Epithelial cell of prostate (primary cell): ENCODE results near the gene AMH.

Source experiments
- DNase-seq: peaks from one replicate; pipeline ENCODE4 v3.0.0-alpha.2; 2011; ENCODE audit warnings: low read depth, low spot score
- H3K27ac ChIP-seq: fragments of 450-650 bp; 2 replicates; pipeline ENCODE4 v1.5.1; 2017; ENCODE audit warnings: mild to moderate bottlenecking

Gene AMH

DNA sequence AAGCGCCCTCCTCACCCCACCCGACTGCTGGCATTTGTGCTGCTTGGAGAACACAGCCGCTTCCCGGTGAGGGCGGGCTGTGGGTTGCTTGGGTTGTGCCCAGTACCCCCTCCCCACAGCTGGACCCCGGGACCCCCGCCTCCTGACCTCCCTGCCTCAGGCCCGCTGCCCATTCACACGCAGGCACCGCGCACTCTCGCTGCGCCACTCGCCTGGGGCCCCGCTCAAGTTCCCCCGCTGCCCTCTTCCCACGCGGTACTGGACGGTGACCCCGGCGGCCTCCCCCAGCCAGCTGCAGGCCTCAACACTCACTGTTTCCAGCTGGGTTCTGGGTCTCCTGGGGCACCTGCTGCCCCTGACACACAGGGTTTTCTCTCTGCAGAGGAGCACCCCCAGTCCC, 29.4 kb upstream of the AMH start:
- no peak for DNase-seq
- no peak overlapping the region for H3K27ac ChIP-seq

DNA sequence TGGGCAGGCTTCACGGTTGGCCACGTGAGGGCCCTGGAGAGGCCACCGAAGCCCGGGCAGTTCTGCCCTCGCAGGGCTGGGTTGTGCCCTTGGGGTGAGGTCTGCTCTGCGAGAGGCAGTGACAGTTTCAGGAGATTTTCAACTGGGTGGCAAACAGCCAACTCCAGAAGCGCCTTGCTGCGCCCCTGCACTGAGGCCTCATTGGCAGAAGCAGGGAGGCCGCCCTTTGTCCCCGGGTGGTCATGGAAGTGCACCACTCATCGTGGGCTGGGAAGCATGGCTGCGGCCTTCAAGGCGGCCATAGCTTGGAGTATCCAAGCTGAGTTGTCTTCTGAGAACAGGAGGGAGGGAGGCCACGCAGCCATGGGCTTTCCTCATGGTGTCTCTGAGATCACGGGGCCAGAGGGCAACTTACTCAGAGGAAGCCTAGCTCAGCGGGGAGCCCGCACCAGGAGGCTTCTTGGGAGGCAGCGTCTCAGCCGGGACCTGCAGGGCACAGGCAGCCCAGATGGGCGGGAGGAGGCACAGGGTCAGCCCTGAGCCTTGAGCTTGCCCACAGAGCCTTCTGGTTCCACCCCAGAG, 27.8 kb upstream of the AMH start:
- H3K27ac ChIP-seq, result no peak overlapping the region
- no peak for DNase-seq

- no peak for DNase-seq
- no peak overlapping the region for H3K27ac ChIP-seq
These were observed 27.2 kb upstream of the AMH start for GRCh38 chr19:2221918-2222317.

DNA sequence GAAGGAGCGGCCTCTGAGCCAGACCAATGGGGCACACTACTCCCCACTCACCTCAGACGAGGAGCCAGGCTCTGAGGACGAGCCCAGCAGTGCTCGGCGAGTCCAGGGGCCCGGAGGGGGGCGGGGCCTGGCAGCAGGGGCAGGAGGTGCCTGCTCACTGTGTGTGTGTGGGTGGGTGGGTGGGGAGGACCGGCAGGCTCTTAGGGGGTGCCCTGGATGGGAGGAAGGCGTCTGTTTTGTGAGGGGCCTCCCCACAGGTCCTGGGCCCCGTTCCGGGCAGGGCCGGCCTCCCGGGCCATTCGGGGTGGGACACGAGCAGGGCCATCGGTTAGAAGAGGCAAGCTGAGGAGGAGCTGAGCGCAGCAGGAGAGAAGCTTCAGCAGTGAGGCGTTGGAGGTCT, 25.7 kb upstream of the AMH start:
- H3K27ac ChIP-seq, result no peak overlapping the region

DNA sequence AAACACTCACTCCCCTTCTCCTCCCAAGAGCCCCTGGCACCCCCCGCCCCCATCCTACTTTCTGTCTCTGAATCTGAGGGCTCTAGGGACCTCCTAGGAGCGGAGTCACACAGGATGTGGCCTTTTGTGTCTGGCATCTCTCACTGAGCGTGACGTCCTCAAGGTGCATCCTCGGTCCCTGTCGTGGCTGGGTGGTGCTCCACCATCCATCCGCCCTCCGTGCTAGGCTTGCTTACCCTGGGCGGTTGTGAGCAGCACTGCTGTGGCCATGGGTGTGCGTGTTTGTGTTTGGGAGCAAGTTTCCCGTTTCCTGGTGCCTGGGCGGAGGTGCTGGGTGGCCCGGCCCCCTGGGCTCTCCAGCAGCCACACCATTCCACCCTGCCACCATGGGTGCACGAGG, 25.2 kb upstream of the AMH start:
- DNase-seq, result no peak
- no peak overlapping the region for H3K27ac ChIP-seq

More for the DNA sequence above, 25.7 kb upstream of the AMH start:
- DNase-seq, result no peak

DNA sequence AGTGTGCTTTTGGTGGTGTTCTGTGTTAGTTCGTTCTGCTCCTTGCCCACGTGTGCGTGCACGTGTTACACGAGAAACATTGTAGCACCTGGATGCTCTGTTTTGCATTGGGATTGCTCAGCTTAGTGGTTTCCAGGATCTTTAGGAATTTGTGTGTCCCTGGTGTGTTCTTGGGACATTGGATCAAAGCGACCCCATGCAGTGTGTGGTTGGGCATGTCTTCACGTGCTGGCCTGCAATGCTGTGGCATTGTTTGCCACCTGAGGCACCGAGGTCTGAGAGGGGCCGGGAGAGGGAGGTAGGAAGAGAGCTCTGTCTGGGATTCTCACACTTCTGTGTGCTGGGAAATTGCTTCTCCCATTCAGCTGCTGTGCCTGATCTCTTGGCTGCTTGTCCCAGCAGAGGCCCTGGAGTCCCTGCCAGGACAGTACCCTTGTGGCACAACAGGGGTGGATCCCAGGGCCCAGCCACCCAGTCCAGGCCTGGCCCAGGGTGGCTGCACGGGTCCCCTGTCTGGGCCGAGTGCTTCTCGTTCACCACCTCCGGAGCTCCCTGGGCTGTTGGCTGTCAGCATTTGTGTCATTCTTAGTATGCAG, 24.3 kb upstream of the AMH start:
- DNase-seq, result no peak
- H3K27ac ChIP-seq, result no peak overlapping the region

GRCh38 chr19:2225415-2226050, 23.6 kb upstream of the AMH start:
- H3K27ac ChIP-seq, result no peak overlapping the region
- DNase-seq, result no peak

DNA sequence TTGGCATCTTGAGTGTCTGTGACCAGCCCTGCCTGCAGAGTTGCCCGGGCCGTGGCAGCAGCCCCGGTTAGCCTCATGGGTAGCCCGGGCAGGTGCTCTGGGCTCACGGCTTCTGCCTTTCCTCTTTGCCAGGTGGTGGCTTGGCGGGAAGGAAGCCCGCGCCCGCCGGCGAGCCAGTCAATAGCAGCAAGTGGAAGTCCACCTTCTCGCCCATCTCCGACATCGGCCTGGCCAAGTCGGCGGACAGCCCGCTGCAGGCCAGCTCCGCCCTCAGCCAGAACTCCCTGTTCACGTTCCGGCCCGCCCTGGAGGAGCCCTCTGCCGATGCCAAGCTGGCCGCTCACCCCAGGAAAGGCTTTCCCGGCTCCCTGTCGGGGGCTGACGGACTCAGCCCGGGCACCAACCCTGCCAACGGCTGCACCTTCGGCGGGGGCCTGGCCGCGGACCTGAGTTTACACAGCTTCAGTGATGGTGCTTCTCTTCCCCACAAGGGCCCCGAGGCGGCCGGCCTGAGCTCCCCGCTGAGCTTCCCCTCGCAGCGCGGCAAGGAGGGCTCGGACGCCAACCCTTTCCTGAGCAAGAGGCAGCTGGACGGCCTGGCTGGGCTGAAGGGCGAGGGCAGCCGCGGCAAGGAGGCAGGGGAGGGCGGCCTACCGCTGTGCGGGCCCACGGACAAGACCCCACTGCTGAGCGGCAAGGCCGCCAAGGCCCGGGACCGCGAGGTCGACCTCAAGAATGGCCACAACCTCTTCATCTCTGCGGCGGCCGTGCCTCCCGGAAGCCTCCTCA, 22.9 kb upstream of the AMH start:
- no peak for DNase-seq
- H3K27ac ChIP-seq, result no peak overlapping the region

DNA sequence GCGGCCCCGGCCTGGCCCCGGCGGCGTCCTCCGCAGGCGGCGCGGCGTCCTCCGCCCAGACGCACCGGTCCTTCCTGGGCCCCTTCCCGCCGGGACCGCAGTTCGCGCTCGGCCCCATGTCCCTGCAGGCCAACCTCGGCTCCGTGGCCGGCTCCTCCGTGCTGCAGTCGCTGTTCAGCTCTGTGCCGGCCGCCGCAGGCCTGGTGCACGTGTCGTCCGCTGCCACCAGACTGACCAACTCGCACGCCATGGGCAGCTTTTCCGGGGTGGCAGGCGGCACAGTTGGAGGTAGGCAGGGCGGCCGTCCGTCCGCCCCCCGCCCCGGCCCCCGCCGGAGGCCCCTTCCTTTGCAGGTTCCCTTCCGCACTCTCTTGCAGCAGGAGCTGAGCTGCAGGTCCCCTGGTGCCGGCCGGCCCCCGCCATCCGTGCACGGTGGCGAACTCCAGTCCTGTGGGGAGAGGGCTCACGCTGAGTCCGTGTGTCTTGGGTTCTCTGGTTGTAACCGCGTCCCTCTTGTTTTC, 22.2 kb upstream of the AMH start:
- DNase-seq, result no peak
- no peak overlapping the region for H3K27ac ChIP-seq

DNA sequence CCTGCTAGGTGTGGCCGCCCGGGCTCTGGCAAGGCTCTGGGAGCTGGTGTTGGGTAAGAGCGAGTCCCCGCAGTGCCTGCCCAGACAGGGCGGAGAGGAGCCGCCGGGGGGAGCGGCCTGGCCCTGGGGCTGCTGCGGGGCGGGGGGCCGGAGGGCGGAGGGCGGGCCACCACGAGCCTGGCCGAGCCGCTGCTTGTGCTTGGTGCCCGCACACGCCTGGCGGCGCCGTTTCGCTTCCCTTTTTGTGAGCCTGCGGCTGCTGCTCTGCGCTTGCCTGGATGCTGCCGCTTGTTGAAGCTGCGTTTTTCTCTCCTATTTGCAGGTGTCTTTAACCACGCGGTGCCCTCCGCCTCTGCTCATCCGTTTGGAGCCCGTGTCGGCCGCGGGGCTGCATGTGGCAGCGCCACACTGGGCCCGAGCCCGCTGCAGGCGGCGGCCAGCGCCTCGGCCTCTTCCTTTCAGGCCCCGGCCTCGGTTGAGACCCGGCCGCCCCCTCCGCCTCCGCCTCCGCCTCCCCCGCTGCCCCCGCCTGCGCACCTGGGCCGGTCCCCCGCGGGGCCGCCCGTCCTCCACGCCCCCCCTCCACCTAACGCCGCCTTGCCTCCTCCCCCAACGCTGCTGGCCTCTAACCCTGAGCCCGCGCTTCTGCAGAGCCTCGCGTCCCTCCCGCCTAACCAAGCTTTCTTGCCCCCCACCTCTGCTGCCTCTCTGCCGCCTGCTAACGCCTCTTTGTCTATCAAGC, 21.5 kb upstream of the AMH start:
- no peak overlapping the region for H3K27ac ChIP-seq
- DNase-seq, result no peak

GRCh38 chr19:2228157-2229030, 20.7 kb upstream of the AMH start:
- H3K27ac ChIP-seq, result no peak overlapping the region
- DNase-seq, result no peak

- DNase-seq, result no peak
- H3K27ac ChIP-seq, result no peak overlapping the region
These were observed 19.8 kb upstream of the AMH start for GRCh38 chr19:2229103-2230032.

DNA sequence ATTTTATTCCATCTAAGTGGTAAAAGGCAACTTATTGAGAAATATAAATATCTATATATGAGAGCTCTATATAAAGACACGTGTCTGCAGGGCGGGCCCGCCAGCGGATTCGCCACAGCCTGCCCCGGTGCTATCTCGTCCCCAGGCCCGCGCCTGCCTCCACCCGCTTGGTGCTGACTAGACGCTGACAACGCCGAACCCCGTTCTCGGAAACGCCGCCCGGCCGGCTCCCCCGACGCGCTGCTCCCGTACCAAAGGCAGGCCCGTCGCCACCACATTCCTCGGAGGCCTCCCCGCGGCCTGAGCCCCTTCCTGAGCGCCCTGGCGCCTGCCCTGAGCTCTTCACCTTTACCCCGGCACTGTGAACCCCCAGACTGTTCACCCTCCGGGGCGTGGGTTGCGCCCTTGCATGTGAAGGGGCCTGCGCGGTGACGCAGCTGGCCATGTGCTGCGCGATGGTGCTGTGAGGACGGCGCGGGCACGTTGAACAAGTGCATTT, 19.0 kb upstream of the AMH start:
- H3K27ac ChIP-seq, result no peak overlapping the region
- no peak for DNase-seq

DNA sequence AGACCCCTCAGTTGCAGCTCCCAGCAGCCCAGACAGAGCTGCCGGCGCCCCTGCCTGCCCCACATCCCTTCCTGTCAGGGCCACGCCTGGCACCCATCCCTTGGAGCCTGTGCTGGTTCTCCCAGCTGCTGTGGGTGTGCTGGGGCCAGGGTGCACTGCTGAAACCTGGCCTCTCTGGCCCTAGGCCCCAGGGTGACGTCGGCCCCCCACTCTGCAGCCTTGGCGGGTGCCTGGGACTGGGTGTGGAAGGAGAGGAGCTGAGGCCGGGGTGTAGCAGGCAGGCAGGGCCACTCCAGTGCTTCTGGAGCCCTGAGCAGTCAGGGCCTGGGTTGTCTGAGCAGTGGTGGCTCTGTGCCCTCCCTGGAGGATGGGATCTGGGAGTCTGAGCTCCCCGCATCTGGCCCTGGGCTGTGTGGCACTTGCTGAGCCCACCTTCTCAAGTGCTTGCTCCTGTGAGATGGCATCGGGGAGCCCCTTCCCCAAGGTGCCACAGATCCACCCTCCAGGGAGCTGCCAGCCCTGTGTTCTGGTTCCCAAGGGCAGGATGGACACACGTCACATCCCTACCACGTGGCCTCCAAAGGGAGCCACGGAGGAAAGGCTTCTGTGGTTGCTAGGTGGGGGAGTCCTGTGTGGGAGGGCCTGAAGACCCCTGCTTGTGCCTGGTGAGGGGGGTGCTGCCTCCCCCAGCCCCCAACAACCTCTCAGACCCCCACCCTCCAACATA, 18.2 kb upstream of the AMH start:
- H3K27ac ChIP-seq, result no peak overlapping the region
- no peak for DNase-seq

DNA sequence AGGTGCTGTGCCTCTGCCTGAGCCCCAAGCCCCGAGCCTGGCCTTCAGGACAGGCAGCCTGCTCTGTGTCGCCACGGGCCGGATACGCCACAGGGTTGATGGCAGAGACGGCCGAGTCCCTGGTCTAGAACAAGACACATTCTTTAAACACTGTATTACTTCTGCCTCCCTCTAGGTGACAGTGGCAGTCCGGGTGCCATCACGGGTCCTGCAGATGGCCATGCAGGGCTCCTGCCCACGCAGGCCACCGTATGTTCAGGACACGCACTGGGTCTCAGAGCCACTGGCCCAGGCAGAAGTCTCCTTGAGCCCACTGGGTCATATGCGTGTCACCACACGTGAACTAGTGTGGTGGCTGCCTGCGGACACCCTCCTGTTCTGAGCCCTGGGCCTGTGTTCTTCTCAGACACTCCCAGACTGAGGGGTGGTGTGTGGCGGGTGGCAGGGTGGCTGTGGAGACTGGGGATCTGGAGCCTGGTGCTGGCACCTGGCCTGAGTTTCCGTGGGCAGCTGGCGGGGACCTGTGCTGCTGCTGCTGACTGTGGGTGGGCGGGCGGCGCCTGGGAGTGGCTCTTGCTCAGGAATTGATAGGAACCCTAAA, 17.4 kb upstream of the AMH start:
- no peak for DNase-seq
- no peak overlapping the region for H3K27ac ChIP-seq

- no peak for DNase-seq
- H3K27ac ChIP-seq, result no peak overlapping the region
These were observed 16.6 kb upstream of the AMH start for GRCh38 chr19:2232286-2233151.
